Activated CD8-positive, alpha-beta T cell treated with anti-CD3 and anti-CD28 coated beads for 36 hours (primary cell): ENCODE data around the gene UBE2H. TPM values are rescaled to one million over a fixed set of nuclear protein-coding genes. Genes with fewer than 3 reads are reported as not detected.

ENCODE experiments used
- ATAC-seq: fragments of 200-7000 bp; cut with Tn5 transposase; one replicate; pipeline ENCODE4 v1.10.0; 2021; ENCODE audit warnings: mild to moderate bottlenecking, moderate library complexity
- CTCF ChIA-PET: fragments of 350-600 bp; sonication (Branson Sonifier 250); formaldehyde crosslinking; loops from one replicate; lab custom pipeline; 2021; ENCODE audit warnings: antibody characterized with exemption; lab: Charles Lee
- POLR2A ChIA-PET: fragments of 350-600 bp; sonication (Branson Sonifier 250); formaldehyde crosslinking; loops from one replicate; lab custom pipeline; 2021; ENCODE audit warnings: antibody characterized with exemption; lab: Charles Lee
- DNase-seq: peaks from one replicate; pipeline ENCODE4 v3.0.0-alpha.2; 2020
- H3K27ac Mint-ChIP-seq: one replicate; pipeline ENCODE4 v1.8.0; 2021; ENCODE audit warnings: mild to moderate bottlenecking, mixed read lengths
- H3K27me3 Mint-ChIP-seq: one replicate; pipeline ENCODE4 v1.8.0; 2021; ENCODE audit warnings: mixed read lengths
- H3K36me3 Mint-ChIP-seq: one replicate; pipeline ENCODE4 v1.8.0; 2021; ENCODE audit warnings: low read depth, mixed read lengths
- H3K4me1 Mint-ChIP-seq: one replicate; pipeline ENCODE4 v1.8.0; 2021; ENCODE audit warnings: low read depth, mixed read lengths
- H3K4me3 Mint-ChIP-seq: one replicate; pipeline ENCODE4 v1.8.0; 2021; ENCODE audit warnings: mild to moderate bottlenecking, moderate library complexity, mixed read lengths
- H3K9me3 Mint-ChIP-seq: one replicate; pipeline ENCODE4 v1.8.0; 2021; ENCODE audit warnings: mixed read lengths
- CTCF ChIP-seq: fragments of 200-600 bp; IDR thresholded peaks from one replicate; pipeline ENCODE4 v1.8.0; 2022; ENCODE audit warnings: antibody characterized with exemption, mild to moderate bottlenecking
- intact Hi-C: fragments of 100-400 bp; cut with micrococcal nuclease; formaldehyde crosslinking; loops from one replicate; pipeline ENCODE4 v1.10.0; 2022
- total RNA-seq, 2 experiments: library from RNA; stranded (reverse); gene quantifications; one replicate each; pipeline ENCODE4 v1.2.3, GENCODE V29; 2021

The UBE2H gene
- total RNA-seq, 2 experiments from 2014 or later: 22.4 to 22.6 TPM

GRCh38 chr7:129883151-129883550 lies 69.6 kb downstream of the UBE2H start:
- no peaks in the 10 kb centered on the region for H3K9me3 Mint-ChIP-seq
- no peaks in the 10 kb centered on the region for H3K27me3 Mint-ChIP-seq
- intact Hi-C loops: no loop called here
- no peak overlapping the region for H3K4me3 Mint-ChIP-seq
- H3K27ac Mint-ChIP-seq: no peak overlapping the region
- ATAC-seq (no peak), DNase-seq (no peak)
- peaks cover 9% of the 10 kb centered on the region for H3K36me3 Mint-ChIP-seq
- TF ChIP-seq CTCF: no peak
- ChIA-PET POLR2A (no interaction called here), CTCF (no interaction called here)
- H3K4me1 Mint-ChIP-seq: peaks cover 25% of the 10 kb centered on the region

DNA sequence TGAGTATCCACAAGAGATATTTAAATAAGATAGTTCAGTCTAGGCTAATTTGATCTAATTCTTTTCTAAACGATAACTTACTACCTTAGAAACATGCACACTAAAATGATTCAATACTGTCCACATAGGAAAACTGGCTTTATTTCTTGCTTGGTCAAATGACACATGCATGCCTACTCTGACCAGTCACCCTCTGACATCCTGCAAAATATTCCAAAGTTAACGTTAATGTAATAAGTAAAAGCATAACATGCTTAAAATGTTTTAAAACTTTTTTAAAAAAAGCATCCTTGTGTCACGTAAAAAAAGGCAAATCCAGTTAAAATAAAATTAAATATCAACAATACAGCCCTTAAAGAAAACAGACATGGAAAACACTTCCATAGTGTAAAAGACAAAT lies 70.2 kb downstream of the UBE2H start:
- intact Hi-C loops: no loop called here
- Mint-ChIP-seq H3K27me3 (no peaks in the 10 kb centered on the region), H3K4me3 (no peak overlapping the region), H3K4me1 (peaks cover 31% of the 10 kb centered on the region), H3K36me3 (peaks cover 13% of the 10 kb centered on the region), H3K9me3 (no peaks in the 10 kb centered on the region), H3K27ac (no peak overlapping the region)
- TF ChIP-seq CTCF: no peak
- DNase-seq (no peak), ATAC-seq (no peak)
- CTCF ChIA-PET: no interaction called here
- POLR2A ChIA-PET: no interaction called here

GRCh38 chr7:129877146-129877792 lies 75.5 kb downstream of the UBE2H start:
- DNase-seq (no peak), ATAC-seq (no peak)
- peaks cover 19% of the 10 kb centered on the region for H3K36me3 Mint-ChIP-seq
- intact Hi-C loops: no loop called here
- ChIA-PET POLR2A (interaction anchor here (0.7 to 1.5 kb wide), 2 partner anchors 34 to 74 kb away, joined by 3 to 6 read pairs; no protein-coding TSS in a partner anchor), CTCF (interaction anchor here (1.2 to 3.7 kb wide), 3 partner anchors 14 to 47 kb away, joined by 3 to 15 read pairs (median 3); no protein-coding TSS in a partner anchor)
- no peak overlapping the region for H3K4me3 Mint-ChIP-seq
- TF ChIP-seq CTCF: no peak
- H3K4me1 Mint-ChIP-seq: peaks cover 50% of the 10 kb centered on the region
- H3K27me3 Mint-ChIP-seq: no peaks in the 10 kb centered on the region
- H3K27ac Mint-ChIP-seq: no peak overlapping the region
- no peaks in the 10 kb centered on the region for H3K9me3 Mint-ChIP-seq

DNA sequence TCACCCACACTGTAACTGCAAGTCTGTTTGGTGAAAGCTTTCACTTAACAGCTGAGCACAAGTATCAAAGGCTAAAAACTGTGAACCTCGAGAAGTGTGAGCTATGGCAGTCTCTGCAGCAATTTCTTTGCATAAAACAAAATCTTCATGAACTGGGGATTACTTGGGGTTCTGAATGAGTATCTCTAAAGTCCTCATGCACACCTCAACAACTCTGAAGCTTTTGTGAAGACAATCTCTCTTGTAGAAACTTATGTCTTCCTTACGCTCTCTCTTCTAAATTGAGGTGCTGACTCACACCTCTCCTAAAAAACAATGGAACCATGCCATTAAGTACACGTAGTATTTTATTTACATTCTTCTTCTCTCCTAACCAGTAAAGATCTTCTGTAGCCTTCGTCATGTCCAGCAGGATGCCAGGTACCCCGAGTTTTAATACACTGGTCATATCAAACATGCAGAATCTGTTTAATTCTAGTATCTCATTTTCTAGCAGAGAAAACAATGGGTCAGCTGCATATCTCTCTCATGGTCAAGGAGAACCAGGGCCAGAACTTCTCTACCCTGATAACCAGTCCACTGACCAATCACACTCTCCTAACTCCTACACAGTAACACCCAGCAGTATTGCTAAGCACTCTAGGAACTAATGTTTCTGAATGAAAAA lies 76.9 kb downstream of the UBE2H start:
- ATAC-seq (no peak), DNase-seq (no peak)
- TF ChIP-seq CTCF: no peak
- CTCF ChIA-PET: interaction anchor here (1.1 to 3.7 kb wide), 6 partner anchors 11 to 135 kb away, joined by 3 to 15 read pairs (median 4); no protein-coding TSS in a partner anchor
- Mint-ChIP-seq H3K27me3 (no peaks in the 10 kb centered on the region), H3K9me3 (no peaks in the 10 kb centered on the region), H3K4me3 (no peak overlapping the region), H3K27ac (no peak overlapping the region), H3K4me1 (peaks cover 47% of the 10 kb centered on the region), H3K36me3 (peaks cover 26% of the 10 kb centered on the region)
- intact Hi-C loops: no loop called here
- POLR2A ChIA-PET: interaction anchor here (1.5 kb wide), 1 partner anchor 76 kb away, joined by 6 read pairs; no protein-coding TSS in a partner anchor

DNA sequence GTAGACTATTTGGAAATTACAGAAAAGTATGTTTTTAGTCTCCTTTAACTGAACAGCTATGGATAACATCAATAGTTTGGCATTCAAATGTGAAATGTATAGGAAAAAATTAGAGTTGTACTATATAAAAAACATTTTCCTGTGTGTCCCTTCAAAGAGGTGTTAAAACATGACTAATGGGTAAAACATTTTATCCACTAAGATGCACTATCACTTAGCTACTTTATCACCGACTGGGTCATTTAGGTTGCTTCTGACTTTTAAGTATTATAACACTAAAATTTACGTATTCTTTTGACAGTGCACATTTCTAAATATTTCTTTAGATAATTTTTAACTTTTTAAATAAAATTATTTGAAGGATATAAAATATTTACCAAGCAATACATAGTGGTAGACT lies 77.6 kb downstream of the UBE2H start:
- DNase-seq (no peak), ATAC-seq (peak; percentile 29)
- H3K9me3 Mint-ChIP-seq: no peaks in the 10 kb centered on the region
- no peaks in the 10 kb centered on the region for H3K27me3 Mint-ChIP-seq
- no peak overlapping the region for H3K4me3 Mint-ChIP-seq
- POLR2A ChIA-PET: no interaction called here
- CTCF ChIA-PET: interaction anchor here (1.1 to 3.7 kb wide), 5 partner anchors 12 to 136 kb away, joined by 3 to 15 read pairs (median 5); no protein-coding TSS in a partner anchor
- peaks cover 27% of the 10 kb centered on the region for H3K36me3 Mint-ChIP-seq
- H3K27ac Mint-ChIP-seq: no peak overlapping the region
- intact Hi-C loops: no loop called here
- TF ChIP-seq CTCF: no peak
- peaks cover 43% of the 10 kb centered on the region for H3K4me1 Mint-ChIP-seq
